ENCODE measurements around the gene SCAND1.

DNA sequence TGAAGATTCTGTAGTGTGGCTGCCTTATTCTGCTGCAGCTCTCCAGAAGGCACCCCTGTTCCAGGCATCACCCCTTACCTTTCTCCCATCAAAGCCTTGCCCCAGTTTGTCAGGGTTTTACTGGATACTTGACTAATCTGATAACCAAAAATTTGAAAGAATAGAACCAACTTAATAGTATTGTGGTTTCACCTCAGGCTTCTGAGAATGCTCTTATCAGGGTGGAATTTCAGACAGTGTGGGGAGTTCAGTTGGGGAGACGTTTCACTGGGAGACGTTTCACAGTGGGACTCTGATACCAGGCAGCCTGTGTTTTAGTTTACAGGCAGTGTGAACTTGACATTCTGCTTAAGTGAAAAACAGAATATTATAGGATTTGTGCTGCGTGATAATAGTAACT lies 50.5 kb downstream of the SCAND1 start:
- TF ChIP-seq, protein P1, sequence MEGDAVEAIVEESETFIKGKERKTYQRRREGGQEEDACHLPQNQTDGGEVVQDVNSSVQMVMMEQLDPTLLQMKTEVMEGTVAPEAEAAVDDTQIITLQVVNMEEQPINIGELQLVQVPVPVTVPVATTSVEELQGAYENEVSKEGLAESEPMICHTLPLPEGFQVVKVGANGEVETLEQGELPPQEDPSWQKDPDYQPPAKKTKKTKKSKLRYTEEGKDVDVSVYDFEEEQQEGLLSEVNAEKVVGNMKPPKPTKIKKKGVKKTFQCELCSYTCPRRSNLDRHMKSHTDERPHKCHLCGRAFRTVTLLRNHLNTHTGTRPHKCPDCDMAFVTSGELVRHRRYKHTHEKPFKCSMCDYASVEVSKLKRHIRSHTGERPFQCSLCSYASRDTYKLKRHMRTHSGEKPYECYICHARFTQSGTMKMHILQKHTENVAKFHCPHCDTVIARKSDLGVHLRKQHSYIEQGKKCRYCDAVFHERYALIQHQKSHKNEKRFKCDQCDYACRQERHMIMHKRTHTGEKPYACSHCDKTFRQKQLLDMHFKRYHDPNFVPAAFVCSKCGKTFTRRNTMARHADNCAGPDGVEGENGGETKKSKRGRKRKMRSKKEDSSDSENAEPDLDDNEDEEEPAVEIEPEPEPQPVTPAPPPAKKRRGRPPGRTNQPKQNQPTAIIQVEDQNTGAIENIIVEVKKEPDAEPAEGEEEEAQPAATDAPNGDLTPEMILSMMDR (IDR thresholded peaks at IDR 0.05): no peak
- no peak for TF ChIP-seq EP300 (IDR thresholded peaks at IDR 0.05)
- no peak for TF ChIP-seq POLR2A (IDR thresholded peaks at IDR 0.05)
- no peak for TF ChIP-seq POLR2AphosphoS5 (IDR thresholded peaks at IDR 0.05)

Data from sigmoid colon (tissue), 4 donors.